ENCODE measurements around the gene MEIS1. TPM values are rescaled to one million over a fixed set of nuclear protein-coding genes. Genes with fewer than 3 reads are reported as not detected.

The MEIS1 gene
- total RNA-seq, 1 donor from 2014 or later = 41.7 TPM

DNA sequence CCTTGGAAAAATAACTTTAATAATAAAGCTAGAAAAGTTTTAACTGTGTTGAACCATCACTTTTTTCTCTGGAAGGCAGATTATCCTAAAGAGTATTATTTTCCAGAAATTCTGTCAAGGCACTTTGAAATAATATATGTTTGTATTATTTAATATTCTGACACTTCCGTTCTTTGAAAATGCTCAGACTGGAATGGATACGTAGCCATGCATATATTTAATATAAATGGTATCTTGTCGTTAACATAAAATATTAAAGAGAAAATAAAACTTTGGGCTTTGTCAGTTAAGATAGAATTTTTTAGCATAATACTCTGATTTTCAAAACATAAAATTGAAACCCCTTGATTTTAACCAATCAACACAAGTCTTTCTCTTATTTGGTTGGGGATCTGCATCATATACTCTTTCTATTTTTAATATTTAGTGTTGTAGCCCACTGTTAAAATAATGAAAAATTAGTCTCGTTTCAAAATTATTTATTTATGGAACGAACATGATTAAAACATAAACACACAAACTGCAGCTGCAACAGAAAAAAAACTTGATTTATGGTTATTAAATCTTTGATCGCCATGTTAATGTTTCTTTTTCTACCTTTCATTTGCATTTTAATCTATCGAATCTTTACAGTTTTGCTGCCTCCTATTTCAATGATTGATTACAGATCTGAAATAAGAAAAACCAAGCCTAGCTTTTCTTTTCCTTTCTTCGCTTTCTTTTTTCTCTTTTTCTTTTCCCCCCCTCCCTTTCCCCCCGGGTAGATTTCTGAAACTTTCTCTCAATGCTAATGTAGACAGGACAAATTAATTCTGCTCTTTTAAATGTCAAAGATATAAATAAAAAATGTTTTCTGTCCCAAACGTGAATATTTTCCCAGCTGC, 145.5 kb downstream of the MEIS1 start:
- intact Hi-C loops (cut with DNase I) = loop anchor here (10.0 kb wide), 2 partner anchors 1074 to 1264 kb away; no protein-coding TSS in a partner anchor
- ATAC-seq (ENCODE audit: poor library complexity) = no peak
- no peak for DNase-seq

DNA sequence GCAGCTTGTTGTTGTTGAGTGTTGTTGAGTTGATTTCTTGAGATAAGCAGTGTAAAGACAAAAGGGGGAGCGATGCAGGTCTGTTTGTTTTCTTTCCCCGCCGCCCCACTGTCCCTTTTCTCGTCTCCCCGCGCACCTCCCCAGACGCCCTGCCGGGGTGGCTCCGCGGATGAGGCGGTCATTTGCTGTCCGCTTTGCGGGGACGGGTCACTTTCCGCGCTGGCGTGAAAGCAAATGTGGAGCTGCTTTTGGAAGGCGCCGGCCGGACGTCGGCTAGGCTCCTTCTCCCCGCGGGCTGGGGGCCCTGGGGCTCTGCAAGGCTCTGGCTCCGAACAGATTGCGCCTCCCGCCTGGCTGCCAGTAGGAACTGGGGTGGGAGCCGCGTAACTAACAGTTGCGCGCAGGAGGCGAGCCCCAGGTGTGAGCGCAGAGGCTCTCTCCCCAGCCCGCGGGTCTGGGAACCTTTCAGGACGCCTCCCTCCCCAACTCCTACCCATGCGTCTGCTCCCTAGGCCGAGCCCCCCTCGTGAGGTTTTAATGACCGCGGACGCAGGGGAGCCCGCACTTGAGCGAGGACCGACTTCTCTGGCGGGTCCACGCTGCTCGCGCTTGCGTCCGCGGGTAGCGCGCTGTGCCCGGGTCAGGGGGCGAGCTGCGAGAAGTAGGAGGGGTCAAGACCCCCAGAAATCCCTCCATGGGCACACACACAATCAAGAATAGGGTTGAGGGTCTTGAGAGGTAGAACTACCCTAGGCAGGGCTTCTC, 146.6 kb downstream of the MEIS1 start:
- DNase-seq (no peak), ATAC-seq (ENCODE audit: poor library complexity) (no peak)
- intact Hi-C loops (cut with DNase I) = loop anchor here (10.0 kb wide), 2 partner anchors 1073 to 1263 kb away; no protein-coding TSS in a partner anchor

DNA sequence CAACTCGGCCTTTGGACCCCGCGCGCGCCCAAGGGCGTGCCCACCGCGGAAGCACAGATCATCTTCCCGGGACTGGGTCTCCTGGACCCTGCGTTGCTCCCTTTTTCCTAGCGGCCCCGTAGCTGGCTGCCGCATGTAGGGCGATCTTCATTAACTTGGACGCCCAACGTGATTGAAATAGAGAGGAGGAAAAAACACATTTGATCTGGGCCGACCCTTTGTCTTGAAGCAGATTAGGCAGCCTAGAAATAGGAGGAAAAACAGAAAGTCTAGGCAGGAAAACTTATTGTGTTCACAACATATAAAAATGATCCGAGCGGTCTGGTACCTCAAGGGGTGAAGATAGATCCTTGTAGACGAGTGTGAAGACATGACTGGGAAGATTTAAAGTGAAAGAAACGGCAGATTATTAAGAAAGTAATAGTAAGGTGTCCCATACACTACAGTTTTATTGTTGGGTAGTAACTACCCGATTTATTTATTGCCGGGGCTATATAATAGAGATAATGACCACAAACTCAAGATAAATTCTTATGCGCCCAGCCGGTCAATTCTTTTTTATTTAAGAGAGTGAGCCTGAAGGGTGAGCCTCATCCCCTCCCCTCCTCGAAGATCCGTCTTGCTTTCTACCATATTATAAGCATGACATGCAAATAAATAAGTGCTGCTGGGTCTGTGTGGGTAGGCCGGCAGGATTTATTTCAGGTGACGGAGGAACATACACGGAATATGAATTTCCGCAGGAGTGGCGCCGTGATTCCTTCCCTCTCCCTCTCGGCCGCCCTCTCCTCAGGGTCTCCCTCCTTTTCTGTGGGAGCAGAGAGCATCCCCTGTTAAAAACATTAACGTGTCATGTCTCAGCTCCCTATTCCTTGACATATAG, 147.4 kb downstream of the MEIS1 start:
- DNase-seq = no peak
- intact Hi-C loops (cut with DNase I) = loop anchor here (10.0 kb wide), 2 partner anchors 1072 to 1262 kb away; no protein-coding TSS in a partner anchor

DNA sequence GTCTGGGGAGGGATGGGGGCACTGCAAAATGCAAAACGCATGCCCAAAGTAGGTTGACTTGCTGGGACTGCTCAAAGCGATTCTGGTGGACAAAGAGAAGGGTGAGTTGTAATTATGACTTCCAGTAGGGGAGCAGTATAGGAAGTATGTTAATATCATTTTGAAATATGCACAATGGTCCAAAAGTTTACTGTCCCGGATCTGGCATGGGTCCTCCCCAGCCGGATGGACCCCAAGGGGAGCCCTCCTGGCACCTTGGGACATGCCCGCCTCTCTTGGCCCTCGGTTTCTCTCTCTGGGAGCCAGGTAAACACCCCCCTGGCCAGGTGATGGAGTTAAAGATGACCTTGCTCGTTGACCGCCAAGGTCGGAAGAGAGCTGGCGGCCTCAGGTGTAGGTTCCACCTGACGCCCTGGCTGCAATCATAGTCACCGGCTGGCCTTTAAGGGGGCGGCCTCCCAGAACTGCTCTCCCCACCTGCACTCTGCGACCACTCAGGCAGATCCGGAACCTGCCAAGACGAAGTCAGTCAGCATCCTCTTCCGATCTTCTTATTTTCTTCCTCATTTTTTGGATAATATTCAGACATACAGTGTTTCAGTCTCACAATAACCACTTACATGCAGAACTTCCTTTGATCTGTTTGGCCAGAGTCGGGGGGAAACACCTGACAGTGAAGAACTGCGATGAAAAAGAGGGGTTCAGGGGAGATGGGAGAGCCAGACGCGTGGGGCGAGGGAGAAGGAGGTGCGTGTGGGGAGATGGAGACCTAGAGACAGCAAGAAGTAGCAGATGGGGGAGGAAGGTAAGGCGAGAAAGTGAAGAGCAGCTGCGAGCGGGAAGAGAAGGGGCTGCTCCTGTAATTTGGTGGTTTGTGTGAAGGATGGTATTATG, 148.3 kb downstream of the MEIS1 start:
- intact Hi-C loops (cut with DNase I) = loop anchor here (10.0 kb wide), 2 partner anchors 1072 to 1262 kb away; no protein-coding TSS in a partner anchor
- no peak for ATAC-seq (ENCODE audit: poor library complexity)
- no peak for DNase-seq

More for the DNA sequence above, 147.4 kb downstream of the MEIS1 start:
- ATAC-seq (ENCODE audit: poor library complexity) = no peak

DNA sequence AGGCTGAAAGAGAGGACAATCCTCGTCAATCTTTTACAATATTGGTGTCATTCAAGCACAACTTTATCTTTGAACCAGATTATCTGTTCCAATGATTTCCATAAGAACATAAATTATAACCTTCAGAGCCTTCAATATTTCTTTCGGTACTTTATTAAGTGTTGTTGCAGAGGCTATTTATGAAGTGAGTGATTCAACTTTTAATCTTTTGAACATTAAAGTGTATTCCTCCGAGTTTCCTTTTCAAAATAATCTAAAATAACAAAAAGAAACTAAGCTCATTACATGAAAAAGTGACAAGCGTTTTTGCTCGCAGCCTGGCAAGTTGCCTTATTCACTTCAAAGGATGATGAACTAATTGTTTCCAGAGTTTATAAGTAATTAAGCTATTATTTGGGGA, 149.0 kb downstream of the MEIS1 start:
- no peak for DNase-seq
- no peak for ATAC-seq (ENCODE audit: poor library complexity)
- intact Hi-C loops (cut with DNase I) = loop anchor here (10.0 kb wide), 2 partner anchors 1071 to 1261 kb away; no protein-coding TSS in a partner anchor

DNA sequence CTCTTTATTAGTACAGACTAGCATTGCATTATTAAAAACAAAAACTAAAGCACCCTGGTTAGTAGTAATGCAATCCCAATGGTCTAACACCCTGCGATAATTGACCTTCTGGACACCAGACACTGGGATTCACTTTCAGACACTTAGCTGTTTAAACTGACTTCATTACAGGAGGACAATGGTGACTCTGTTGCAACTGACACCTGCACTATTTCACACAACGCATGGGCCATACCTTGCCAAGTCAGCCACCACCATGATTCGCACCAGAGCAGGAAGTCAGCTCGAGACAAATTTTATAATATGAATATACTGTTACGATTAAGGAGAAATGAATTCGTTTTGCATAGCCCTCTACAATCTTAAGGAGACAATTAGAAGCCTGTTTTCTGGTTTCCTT, 150.7 kb downstream of the MEIS1 start:
- intact Hi-C loops (cut with DNase I) = loop anchor here (10.0 kb wide), 2 partner anchors 1069 to 1259 kb away; no protein-coding TSS in a partner anchor
- no peak for ATAC-seq (ENCODE audit: poor library complexity)

DNA sequence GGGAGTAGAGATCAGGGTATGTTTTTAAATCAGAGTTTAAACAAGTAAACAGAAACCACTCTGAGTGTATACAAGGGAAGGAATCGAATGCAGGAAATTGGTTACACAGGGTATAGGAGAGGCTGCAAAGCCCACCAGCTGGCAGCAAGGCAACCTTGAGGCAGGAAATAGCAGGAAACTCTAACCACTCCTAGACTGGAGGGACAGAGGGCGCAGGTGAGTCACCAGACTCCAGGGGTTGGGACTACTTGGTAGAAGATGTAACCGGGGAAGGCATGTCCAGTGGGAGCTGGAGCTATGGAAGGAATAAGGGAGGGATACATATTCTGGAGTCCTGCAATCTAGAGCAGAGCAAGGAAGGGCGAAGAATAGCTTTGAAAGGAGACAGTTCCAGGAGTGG, 152.3 kb downstream of the MEIS1 start:
- intact Hi-C loops (cut with DNase I) = loop anchor here (10.0 kb wide), 2 partner anchors 1068 to 1258 kb away; no protein-coding TSS in a partner anchor
- ATAC-seq (ENCODE audit: poor library complexity) (no peak), DNase-seq (no peak)

More for the DNA sequence above, 150.7 kb downstream of the MEIS1 start:
- DNase-seq = no peak

DNA sequence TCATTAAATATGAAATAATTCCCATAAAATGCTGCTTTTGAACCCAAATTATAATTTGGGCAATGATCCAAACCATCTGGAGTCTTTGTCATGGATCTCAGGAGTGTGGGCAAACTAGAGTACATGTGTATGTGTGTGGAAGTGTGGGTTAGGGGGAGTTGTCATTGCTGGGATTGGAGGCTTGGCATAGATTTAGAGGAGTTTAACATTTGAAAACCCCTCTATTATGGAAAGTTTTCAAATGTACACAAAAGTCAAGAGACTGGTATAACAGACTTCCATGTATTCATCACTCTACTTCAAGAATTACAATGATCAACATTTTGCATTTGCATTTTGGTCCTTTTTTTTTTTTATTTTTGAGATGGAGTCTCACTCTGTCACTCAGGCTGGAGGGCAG, 159.1 kb downstream of the MEIS1 start:
- DNase-seq (no peak), ATAC-seq (ENCODE audit: poor library complexity) (no peak)
- intact Hi-C loops (cut with DNase I) = no loop called here

DNA sequence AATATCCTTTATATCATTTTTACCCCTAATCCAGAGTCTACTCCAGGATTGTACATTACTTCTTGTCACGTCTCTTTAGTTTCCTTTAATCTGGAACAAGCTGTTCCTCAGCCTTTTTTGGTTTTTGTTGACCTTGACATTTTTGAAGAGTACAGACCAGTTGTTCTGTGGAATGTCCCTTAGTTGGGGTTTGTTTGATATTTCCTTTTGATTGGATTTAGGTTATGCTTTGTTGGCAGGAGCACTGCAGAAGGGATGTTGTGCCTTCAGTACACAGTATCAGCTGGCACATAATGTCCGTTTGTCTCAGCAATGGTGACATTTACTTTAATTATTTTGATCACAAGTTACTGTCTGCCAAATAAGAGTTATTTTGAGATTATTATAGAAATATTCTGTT, 160.6 kb downstream of the MEIS1 start:
- intact Hi-C loops (cut with DNase I) = no loop called here
- ATAC-seq (ENCODE audit: poor library complexity) (no peak), DNase-seq (no peak)

DNA sequence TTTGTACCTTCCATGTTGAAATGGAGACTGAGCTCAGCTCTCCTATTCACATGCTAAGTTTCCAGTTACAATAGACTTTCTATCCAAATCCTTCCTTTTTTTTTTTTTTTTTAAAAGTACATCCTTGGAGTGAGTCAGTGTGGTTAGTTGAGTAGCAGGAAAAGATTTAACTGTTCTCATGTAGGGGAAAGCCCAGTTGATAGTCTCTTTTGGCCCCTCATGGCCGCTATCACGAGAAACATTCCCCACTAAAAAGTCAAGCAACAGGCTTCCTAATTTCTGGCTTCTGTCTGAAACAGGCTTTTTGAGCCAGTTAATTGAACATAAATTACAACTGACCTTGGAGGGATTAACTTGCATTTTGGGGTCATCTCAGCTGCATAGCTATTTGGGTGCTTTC, 161.3 kb downstream of the MEIS1 start:
- intact Hi-C loops (cut with DNase I) = no loop called here
- DNase-seq (no peak), ATAC-seq (ENCODE audit: poor library complexity) (no peak)

DNA sequence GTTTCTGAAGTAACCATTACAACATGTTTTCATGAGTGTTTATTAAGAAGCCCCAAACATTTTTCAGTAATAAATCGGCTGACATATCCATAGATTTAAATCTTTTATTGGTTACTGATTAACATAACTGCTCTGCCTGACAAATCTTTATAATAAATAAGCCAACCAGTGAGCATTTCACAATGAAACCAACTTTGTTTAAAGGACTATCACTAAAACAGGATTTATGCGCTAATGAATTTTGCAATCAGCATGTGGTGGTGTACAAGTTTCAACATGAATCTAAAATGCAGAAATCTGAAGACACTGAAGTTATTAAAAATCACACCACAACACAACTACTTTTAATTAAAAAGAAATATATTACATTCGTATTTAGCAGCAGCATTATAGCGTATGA, 166.7 kb downstream of the MEIS1 start:
- DNase-seq = no peak
- no peak for ATAC-seq (ENCODE audit: poor library complexity)
- intact Hi-C loops (cut with DNase I) = no loop called here

DNA sequence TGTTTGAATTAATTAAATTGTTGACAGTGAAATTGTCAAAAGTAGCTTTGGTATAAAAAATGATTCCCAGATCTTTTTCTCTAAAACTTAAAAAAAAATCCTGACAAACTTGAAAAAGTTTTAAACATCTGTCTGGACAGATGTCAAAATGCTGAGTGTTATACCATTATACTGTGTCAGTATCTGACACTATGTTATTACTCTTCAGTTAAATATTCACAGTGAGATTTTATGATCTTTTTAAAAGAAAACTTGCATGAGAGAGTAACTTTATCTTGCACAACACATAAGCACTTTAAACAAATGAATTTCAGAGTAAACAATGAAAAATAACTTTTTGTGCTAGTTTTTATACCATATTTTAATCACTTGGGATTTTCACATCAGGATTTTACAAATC, 167.4 kb downstream of the MEIS1 start:
- intact Hi-C loops (cut with DNase I) = no loop called here
- DNase-seq (no peak), ATAC-seq (ENCODE audit: poor library complexity) (no peak)

DNA sequence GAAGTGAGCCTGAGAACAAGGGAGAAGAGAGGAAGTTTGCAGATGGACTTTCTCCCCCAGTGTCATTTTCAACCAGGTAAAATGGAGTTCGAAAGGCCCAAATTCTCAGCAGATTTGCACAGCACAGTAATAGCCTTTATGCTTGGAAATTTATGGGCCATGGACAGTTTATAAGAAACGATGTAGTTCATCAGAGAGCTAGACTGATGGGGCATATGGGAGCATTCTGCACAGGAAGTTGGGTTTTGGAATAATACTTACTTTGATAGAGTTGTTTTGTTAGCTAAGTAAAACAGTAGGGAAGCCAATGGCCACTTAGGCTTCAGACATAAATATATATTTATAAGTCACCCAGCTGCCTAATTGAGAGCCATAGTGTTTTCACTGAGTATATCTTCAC, 169.4 kb downstream of the MEIS1 start:
- ATAC-seq (ENCODE audit: poor library complexity) (no peak), DNase-seq (no peak)
- intact Hi-C loops (cut with DNase I) = no loop called here

DNA sequence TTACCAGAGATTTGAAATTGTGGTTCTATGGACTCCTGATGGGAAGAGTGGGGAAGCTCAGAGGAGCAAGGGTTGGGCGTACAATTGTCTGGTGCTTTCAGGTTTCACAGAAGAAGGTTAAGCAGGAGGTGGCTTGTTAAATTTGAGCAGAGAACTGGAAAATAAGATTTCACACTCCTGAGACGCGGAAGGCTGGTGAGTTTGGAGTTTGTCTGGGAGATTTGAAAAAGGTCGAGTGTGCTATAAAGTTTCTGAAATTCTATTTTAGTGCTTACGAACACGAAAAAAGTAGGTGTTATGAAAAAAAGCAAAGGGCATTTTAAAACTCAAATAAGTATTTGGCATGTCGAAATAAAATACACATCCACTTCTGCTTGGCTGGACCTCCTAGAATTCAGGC, 170.1 kb downstream of the MEIS1 start:
- no peak for DNase-seq
- intact Hi-C loops (cut with DNase I) = no loop called here
- ATAC-seq (ENCODE audit: poor library complexity) = no peak

DNA sequence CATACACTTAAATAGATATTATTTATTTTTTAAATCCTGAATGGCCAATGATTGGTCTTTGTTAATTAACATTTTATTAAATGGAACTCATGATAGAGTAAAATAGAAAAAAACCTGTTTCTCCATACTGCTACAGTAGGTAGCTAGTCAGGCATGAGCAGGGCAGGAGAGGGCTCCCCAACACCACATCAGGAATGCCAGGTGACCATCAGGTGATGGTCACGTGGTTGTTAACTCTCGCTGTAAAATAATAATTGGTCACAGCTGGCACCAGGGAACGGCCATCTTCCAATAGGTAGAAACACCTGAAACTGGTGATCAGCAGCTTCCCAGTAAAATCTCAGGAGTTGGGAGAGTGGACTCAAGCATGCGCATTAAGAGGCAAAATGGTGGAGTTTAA, 172.2 kb downstream of the MEIS1 start:
- DNase-seq (no peak), ATAC-seq (ENCODE audit: poor library complexity) (no peak)
- intact Hi-C loops (cut with DNase I) = no loop called here
